Neural cell (in vitro differentiated cells): ENCODE results near the gene ABAT.

Experiments
- EP300 ChIP-seq: fragments of 450-650 bp; conservative IDR thresholded peaks from 2 replicates; pipeline ENCODE4 v1.6.1; 2014; ENCODE audit warnings: antibody characterized with exemption, mild to moderate bottlenecking, moderate library complexity; ENCODE audit not compliant: poor library complexity, severe bottlenecking
- EZH2 ChIP-seq: fragments of 200-600, 300-800 bp; shearing (Covaris generic), sonication (generic); IDR thresholded peaks from 2 replicates; pipeline ENCODE4 v1.6.1; 2014; ENCODE audit warnings: antibody characterized with exemption, low read length, borderline replicate concordance, mild to moderate bottlenecking; ENCODE audit not compliant: insufficient read depth, poor library complexity, severe bottlenecking
- TF ChIP-seq, protein P1 (sequence below): fragments of 450-650 bp; IDR thresholded peaks from 2 replicates; pipeline ENCODE4 v1.5.1; 2014; ENCODE audit warnings: antibody characterized with exemption, mild to moderate bottlenecking, moderate library complexity; ENCODE audit not compliant: poor library complexity, severe bottlenecking

DNA sequence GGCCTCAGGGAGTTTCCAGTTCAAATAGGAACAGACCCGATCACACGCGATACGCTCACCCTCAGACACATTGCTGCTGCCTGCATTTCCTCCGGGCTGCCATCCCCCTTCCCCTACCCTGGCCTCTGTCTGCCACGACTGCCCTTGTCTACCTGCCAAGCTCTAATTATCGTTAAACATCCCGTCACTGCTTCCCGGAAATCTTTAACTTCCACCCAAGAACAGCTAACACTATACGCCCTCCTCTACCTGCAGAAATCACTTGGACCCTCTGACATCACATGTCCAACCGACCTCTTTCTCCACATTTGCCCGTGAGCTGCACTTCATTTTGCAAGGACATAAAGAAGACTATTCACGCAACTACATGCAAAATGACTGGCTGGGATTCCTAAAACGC, 40.4 kb downstream of the ABAT start:
- TF ChIP-seq EP300 (no peak), EZH2 (no peak)
- TF ChIP-seq, protein P1, sequence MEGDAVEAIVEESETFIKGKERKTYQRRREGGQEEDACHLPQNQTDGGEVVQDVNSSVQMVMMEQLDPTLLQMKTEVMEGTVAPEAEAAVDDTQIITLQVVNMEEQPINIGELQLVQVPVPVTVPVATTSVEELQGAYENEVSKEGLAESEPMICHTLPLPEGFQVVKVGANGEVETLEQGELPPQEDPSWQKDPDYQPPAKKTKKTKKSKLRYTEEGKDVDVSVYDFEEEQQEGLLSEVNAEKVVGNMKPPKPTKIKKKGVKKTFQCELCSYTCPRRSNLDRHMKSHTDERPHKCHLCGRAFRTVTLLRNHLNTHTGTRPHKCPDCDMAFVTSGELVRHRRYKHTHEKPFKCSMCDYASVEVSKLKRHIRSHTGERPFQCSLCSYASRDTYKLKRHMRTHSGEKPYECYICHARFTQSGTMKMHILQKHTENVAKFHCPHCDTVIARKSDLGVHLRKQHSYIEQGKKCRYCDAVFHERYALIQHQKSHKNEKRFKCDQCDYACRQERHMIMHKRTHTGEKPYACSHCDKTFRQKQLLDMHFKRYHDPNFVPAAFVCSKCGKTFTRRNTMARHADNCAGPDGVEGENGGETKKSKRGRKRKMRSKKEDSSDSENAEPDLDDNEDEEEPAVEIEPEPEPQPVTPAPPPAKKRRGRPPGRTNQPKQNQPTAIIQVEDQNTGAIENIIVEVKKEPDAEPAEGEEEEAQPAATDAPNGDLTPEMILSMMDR, result no peak
